GM15510 (cell line): ENCODE results near the gene ZIK1.

Experiments used
- POLR2A ChIP-seq: IDR thresholded peaks from 3 replicates; pipeline ENCODE4 v1.6.1; 2011; ENCODE audit warnings: borderline replicate concordance; ENCODE audit not compliant: insufficient read length; ENCODE audit errors: extremely low read depth

Gene ZIK1

GRCh38 chr19:57642396-57643046 is 58.6 kb downstream of the ZIK1 start:
- no peak for TF ChIP-seq POLR2A
